Keratinocyte (primary cell): ENCODE measurements around the gene TNRC6A. TPM values are rescaled to one million over a fixed set of nuclear protein-coding genes. Genes with fewer than 3 reads are reported as not detected.

ENCODE experiments used
- DNase-seq: peaks from one replicate; pipeline ENCODE4 v3.0.0-alpha.2; 2011; ENCODE audit warnings: low read depth, missing footprints, low spot score
- FAIRE-seq: peaks from 2 replicates; lab custom pipeline; 2011; peaks lifted over from hg19 to GRCh38; lab: Jason Lieb, UNC
- H2AFZ ChIP-seq: 2 replicates; pipeline ENCODE4 v1.6.0; 2012; ENCODE audit warnings: low read length, control low read depth, inconsistent platforms; ENCODE audit not compliant: control insufficient read depth
- H3K27ac ChIP-seq: 2 replicates; pipeline ENCODE4 v1.5.1; 2011; ENCODE audit warnings: low read length; ENCODE audit not compliant: control insufficient read depth, insufficient read depth
- H3K27me3 ChIP-seq: 3 replicates; pipeline ENCODE4 v1.6.0; 2011; ENCODE audit warnings: low read length; ENCODE audit not compliant: control insufficient read depth, insufficient read depth; ENCODE audit errors: extremely low read depth
- H3K36me3 ChIP-seq, 2 experiments: 2 replicates in 1 of 2; 3 replicates in 1 of 2; pipeline ENCODE4 v1.5.1; 2011; ENCODE audit warnings: low read length in 2 of 2, mild to moderate bottlenecking in 1 of 2; ENCODE audit not compliant: control insufficient read depth in 2 of 2, insufficient read depth in 2 of 2; ENCODE audit errors: extremely low read depth in 1 of 2
- H3K4me1 ChIP-seq: 3 replicates; pipeline ENCODE4 v1.5.1; 2011; ENCODE audit warnings: low read length; ENCODE audit not compliant: control insufficient read depth, insufficient read depth; ENCODE audit errors: extremely low read depth
- H3K4me2 ChIP-seq: 3 replicates; pipeline ENCODE4 v1.6.0; 2011; ENCODE audit warnings: low read depth, low read length; ENCODE audit not compliant: control insufficient read depth, insufficient read depth; ENCODE audit errors: extremely low read depth
- H3K4me3 ChIP-seq, 3 experiments: fragments of 200-600 bp in 1 of 3; sonication (generic) in 1 of 3; 2 replicates in 2 of 3; 3 replicates in 1 of 3; pipeline ENCODE4 v1.5.1; 2011 to 2016; ENCODE audit warnings: low read length in 3 of 3, mild to moderate bottlenecking in 3 of 3, control low read depth in 2 of 3, inconsistent platforms in 1 of 3, low read depth in 1 of 3, mixed read lengths in 1 of 3, mixed run types in 1 of 3, moderate library complexity in 1 of 3; ENCODE audit not compliant: control insufficient read depth in 2 of 3, insufficient read depth in 2 of 3; ENCODE audit errors: extremely low read depth in 1 of 3
- H3K79me2 ChIP-seq: 2 replicates; pipeline ENCODE4 v1.6.0; 2012; ENCODE audit warnings: low read length; ENCODE audit not compliant: control insufficient read depth, insufficient read depth
- H3K9ac ChIP-seq: 3 replicates; pipeline ENCODE4 v1.6.0; 2011; ENCODE audit warnings: low read length; ENCODE audit not compliant: control insufficient read depth, insufficient read depth; ENCODE audit errors: extremely low read depth
- H3K9me1 ChIP-seq: 3 replicates; pipeline ENCODE4 v1.6.0; 2011; ENCODE audit warnings: low read length; ENCODE audit not compliant: control insufficient read depth, insufficient read depth; ENCODE audit errors: extremely low read depth
- H3K9me3 ChIP-seq: 2 replicates; pipeline ENCODE4 v1.5.1; 2012; ENCODE audit warnings: low read depth, low read length; ENCODE audit not compliant: control insufficient read depth
- H4K20me1 ChIP-seq: 3 replicates; pipeline ENCODE4 v1.6.0; 2011; ENCODE audit warnings: low read length; ENCODE audit not compliant: control insufficient read depth, insufficient read depth; ENCODE audit errors: extremely low read depth
- CTCF ChIP-seq, 3 experiments: IDR thresholded peaks in 1 of 3; conservative IDR thresholded peaks in 1 of 3; optimal IDR thresholded peaks in 1 of 3; 2 replicates in 2 of 3; 3 replicates in 1 of 3; pipeline versions ENCODE3 to v1.5.1; 2011; ENCODE audit warnings: low read length in 3 of 3, mild to moderate bottlenecking in 3 of 3, moderate library complexity in 2 of 3, control low read depth in 1 of 3, inconsistent platforms in 1 of 3; ENCODE audit not compliant: insufficient read depth in 2 of 3; ENCODE audit errors: extremely low read depth in 1 of 3
- EZH2 ChIP-seq: IDR thresholded peaks from one replicate; pipeline ENCODE4 v1.6.1; 2012; ENCODE audit warnings: inconsistent platforms, mild to moderate bottlenecking, low read length, moderate library complexity
- dilution Hi-C: fragments of 300-500 bp; cut with MboI; formaldehyde crosslinking; loops from one replicate; pipeline ENCODE4 v1.7.0; 2020; ENCODE audit warnings: low sequenced_read_pairs; ENCODE audit not compliant: extremely low pct_ligation_motif_present
- polyA plus RNA-seq, 5 experiments: library from polyadenylated mRNA; depleted of rRNA in 3 of 5; stranded (reverse) in 3 of 5; stranded (forward) in 1 of 5; unstranded in 1 of 5; fragments of >200 nt; gene quantifications; 1 replicate in 1 of 5; 2 replicates in 3 of 5; 3 replicates in 1 of 5; pipeline versions ENCODE4 v1.2.1 to v1.2.3, GENCODE V29; 2011 to 2012; ENCODE audit warnings: missing spikeins in 2 of 5, low read depth in 1 of 5, low replicate concordance in 1 of 5

TNRC6A gene
- polyA plus RNA-seq, 1 donor (not counting 4 experiments of a cell fraction or from before 2014, with no cell fraction given): 23.3 TPM

- H3K36me3 ChIP-seq: peaks cover 27 to 32% of the 10 kb centered on the region in 2 experiments
These were observed 71.1 kb downstream of the TNRC6A start for GRCh38 chr16:24800586-24800985.

GRCh38 chr16:24801761-24802302 lies 72.4 kb downstream of the TNRC6A start:
- no peak for TF ChIP-seq EZH2
- no peak for TF ChIP-seq CTCF (optimal IDR thresholded peaks at IDR 0.05 in 1 of 3, IDR thresholded peaks at IDR 0.05 in 1 of 3, conservative IDR thresholded peaks at IDR 0.05 in 1 of 3; ENCODE audit: extremely low read depth in 1 of 3, insufficient read depth in 2 of 3, low read length in 3 of 3)
- no peak for FAIRE-seq
- Histone ChIP-seq H3K27me3 (no peaks in the 10 kb centered on the region), H3K9me3 (no peaks in the 10 kb centered on the region), H4K20me1 (no peaks in the 10 kb centered on the region), H3K9ac (no peak overlapping the region), H3K9me1 (no peaks in the 10 kb centered on the region), H2AFZ (no peak overlapping the region), H3K36me3 (peaks cover 34 to 39% of the 10 kb centered on the region in 2 experiments), H3K79me2 (no peaks in the 10 kb centered on the region), H3K4me3 (no peak overlapping the region), H3K4me1 (peaks cover 8% of the 10 kb centered on the region), H3K4me2 (no peak overlapping the region), H3K27ac (no peak overlapping the region)
- DNase-seq: no peak
- dilution Hi-C loops: loop anchor here (25.0 kb wide), 1 partner anchor 110 kb away; no protein-coding TSS in a partner anchor

More at GRCh38 chr16:24800586-24800985, 71.1 kb downstream of the TNRC6A start:
- H3K9me3 ChIP-seq: no peaks in the 10 kb centered on the region
- no peak overlapping the region for H3K4me2 ChIP-seq
- H3K9ac ChIP-seq: no peak overlapping the region
- H3K4me3 ChIP-seq: no peak overlapping the region
- dilution Hi-C loops: loop anchor here (25.0 kb wide), 1 partner anchor 112 kb away; no protein-coding TSS in a partner anchor
- H3K79me2 ChIP-seq: no peaks in the 10 kb centered on the region
- peaks cover 8% of the 10 kb centered on the region for H3K4me1 ChIP-seq
- peak; percentile 76 for FAIRE-seq
- peak; percentile 52 to 65 (median 58) for TF ChIP-seq CTCF (optimal IDR thresholded peaks at IDR 0.05 in 1 of 3, IDR thresholded peaks at IDR 0.05 in 1 of 3, conservative IDR thresholded peaks at IDR 0.05 in 1 of 3; ENCODE audit: extremely low read depth in 1 of 3, insufficient read depth in 2 of 3, low read length in 3 of 3)
- TF ChIP-seq EZH2: no peak
- H3K27me3 ChIP-seq: no peaks in the 10 kb centered on the region
- no peaks in the 10 kb centered on the region for H4K20me1 ChIP-seq
- no peaks in the 10 kb centered on the region for H3K9me1 ChIP-seq
- H3K27ac ChIP-seq: no peak overlapping the region
- DNase-seq: peak; percentile 15
- H2AFZ ChIP-seq: no peak overlapping the region
